Left hindlimb (tissue), 1 donor: ENCODE results near the gene ATP5MC2.
"Not testable (repeated sequence)": the region's sequence is repeated elsewhere in the genome, so short reads cannot be mapped to it uniquely, and the experiment has no call there.

Experiments used
- DNase-seq: peaks from one replicate; pipeline ENCODE4 v3.0.0-alpha.2; 2018

Gene ATP5MC2

DNA sequence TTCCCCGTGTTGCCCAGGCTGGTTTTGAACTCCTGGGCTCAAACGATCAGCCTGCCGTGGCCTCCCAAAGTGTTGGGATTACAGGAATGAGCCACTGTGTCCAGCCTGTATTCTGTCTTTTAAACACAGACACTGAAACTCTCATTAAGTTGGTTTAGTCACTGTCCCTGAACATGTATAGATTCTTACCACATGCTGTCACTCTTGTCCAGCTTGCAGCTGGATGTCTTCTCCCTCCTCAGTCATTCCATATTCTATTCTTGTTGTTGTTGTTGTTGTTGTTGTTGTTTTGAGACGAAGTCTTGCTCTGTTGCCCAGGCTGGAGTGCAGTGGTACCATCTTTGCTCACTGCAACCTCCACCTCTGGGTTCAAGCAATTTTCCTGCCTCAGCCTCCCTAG is 12.3 kb upstream of the ATP5MC2 start:
- DNase-seq, result no peak

DNA sequence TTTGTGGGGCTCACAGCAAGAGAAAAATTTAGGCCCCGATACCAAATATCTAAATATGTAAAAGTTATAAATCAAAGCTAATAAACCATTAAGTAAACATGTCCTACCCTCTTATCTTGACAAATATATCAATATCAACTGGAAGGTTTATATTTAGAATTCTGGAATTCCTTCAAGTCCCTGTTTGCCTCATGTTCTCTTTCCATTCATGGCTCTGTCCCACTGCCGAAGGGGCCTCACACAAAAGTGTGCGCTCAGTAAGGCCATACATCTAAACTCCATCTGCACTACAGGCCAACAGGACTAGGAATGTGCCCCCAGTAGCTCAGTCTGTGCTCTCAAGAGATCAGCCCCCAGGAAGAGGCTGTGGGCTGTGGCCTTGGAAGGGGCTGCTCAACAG is 10.6 kb upstream of the ATP5MC2 start:
- DNase-seq, result no peak

DNA sequence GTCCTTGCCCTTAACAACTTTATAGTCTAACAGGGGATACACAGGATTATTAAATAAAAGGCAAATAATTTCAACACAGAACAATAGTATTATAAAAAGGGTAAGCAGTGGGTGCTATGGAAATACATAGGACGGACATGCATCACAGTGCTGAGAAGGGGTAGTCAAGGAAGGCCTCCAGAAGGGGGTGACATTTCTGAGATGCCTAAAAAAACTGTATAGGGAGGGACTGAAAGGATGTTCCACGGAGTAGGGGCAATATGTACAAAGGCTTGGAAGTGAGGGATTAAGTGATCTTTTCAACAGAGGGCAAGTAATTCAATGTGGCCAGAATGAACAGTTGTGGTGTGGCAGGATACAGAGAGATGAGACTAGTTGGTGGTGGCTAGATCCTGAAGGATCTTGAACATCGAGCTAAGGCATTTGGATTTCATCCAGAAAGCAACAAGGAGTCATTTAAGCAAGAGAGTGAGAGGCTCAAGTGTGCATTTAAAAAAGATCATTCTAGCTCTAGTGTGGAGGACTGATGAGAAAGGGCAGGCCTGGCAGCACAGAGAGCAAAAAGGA is 8.9 kb upstream of the ATP5MC2 start:
- DNase-seq, result no peak

DNA sequence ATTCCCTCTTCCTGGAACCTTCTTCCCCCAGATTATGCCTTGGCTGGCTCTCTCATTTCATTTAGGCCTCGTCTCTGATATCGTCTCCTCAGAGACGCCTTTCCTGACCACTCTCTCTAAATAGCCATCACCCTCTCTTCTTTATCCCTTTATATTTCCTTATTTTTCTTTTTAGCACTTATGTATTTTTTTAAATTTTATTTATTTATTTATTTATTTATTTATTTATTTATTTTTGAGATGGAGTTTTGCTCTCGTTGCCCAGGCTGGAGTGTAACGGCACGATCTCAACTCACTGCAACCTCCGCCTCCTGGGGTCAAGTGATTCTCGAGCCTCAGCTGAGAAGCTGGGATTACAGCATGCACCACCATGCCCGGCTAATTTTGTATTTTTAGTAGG is 8.1 kb upstream of the ATP5MC2 start:
- DNase-seq, result no peak

DNA sequence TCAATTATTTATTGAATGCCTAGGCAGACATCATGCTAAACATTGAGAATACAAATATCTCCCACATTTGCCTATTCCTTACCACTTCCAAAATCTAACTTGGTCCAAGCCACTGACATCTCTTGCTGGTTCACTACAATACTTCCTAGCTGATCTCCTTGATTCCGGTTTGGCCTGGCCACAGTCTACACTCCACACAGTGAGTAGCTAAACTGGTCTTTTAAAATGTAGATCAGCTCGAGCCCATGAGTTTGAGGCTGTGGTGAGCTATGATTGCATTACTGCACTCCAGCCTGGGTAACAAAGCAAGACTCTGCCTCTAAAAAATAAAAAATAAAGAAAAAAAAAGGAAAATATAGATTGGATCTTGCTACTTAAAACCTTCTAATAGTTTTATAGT is 7.6 kb upstream of the ATP5MC2 start:
- DNase-seq, result no peak

DNA sequence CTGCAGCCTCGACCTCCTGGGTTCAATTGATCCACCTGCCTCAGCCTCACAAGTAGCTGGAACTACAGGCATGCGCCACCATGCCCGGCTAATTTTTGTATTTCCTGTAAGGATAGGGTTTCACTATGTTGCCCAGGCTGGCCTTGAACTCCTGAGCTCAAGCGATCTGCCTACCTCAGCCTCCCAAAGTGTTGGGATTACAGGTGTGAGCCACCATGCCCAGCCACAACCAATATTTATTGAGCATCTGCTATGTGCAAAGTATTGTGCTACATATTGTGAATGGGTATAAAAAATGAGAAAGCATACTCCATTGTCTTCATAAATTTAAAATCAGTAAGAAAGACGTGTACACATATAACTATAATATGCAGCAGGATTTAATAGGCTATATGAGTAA is 4.2 kb upstream of the ATP5MC2 start:
- DNase-seq, result not testable (repeated sequence)

DNA sequence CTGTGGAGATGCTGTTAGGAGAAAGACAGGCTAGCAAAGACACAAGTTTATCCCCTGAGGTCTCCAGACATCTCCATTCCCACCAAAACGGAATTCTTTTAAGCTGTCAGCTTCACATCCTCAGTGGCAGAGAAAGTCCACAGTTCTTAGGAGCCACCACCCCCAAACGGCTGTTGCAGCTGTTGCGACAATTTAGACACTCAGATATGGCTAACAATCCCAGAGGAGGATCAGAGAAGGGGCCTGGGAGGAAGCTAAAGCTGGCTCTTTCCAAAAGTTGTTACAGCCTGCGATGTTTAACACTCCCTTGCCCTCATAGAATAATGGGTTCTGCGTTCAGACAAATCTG is 1.9 kb upstream of the ATP5MC2 start:
- peak; percentile 67 for DNase-seq

DNA sequence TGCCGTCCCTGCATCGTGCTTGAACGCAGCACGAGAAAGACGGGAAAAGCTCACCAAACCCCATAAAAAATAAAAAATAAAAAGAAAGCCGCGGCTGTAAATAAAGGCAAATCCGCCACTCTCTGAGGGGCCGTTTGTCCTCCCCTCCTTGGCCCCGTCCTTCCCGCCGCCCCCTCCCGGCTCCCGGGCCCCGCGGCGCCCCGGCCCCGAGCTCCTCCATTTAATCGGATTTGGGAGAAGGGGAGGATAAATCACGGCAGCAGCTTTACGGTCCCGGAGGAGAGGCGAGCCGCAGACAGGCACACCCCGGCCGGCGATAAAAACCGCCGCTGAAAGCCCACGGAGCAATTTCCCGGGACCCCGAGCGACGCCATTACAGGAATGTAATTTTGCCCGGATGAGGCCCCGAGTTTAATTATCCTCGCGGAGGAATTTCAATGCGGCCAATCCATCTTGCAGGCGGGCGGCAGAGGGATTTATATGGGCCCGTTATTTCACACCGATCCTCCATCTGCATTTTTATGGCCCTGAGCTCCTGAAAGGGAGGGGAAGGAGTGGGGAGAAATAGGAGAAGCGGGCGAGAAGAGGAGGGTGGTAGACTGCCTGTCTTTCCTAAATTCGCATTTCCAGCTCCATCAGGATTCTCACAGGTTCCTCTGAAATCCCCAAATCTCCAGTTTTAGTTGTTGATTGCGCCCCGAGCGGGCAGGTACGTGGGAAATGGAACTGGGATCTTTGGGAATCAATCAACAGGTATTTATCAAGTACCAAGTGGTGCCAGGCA is 1.3 kb upstream of the ATP5MC2 start:
- DNase-seq, result peak; percentile 71

DNA sequence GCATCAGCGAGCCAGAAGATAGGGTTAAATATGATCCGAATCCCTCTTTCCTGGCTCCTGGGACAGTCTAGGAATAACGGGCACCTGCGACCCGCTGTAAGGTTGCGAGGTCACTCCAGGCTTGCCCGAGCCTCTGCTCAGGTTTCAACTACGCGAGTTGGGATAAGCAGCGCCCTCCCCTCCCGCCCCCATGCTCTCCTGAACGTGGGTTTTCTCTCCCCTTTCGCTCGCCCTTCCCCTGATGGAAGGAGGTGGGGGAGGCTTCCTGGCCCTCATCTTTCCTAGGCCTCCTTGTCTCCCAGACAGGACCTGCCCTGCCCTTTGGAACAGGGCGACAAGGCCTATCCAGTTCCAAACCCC is 753 bp upstream of the ATP5MC2 start:
- peak; percentile 81 for DNase-seq

DNA sequence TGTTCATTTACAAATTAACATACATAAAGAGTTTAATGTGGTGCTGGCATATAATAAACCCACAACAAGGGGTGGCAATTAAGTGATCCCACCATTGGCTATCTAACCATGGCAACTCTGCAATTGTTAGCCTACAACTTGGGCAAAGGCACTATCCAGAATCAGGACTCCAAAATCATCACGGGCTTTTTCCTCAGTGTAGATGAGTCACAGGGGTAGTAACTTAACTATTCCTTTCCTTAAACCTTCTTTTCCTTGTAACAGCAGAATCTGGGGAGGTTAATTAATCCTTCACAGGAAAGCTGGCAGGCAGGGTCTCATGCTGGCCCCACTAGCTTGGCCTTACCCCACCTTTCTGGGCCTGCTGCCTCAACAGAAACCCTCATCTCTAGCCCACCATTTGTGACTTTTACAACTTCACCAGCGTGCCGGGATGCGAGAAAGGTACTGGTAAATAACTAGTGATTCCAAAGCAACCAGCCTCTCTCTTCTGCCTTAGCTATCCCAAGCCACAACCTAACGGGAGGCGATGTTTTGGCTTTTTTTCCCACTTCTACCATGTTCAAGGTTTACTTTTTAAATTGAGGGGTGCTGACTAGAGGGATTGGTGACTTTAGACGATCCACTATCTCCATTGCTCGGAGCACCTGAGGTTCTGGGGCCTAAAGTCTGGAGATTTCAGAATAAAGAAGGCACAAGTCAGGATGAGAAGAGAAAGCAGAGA is 744 bp downstream of the ATP5MC2 start:
- DNase-seq, result no peak

DNA sequence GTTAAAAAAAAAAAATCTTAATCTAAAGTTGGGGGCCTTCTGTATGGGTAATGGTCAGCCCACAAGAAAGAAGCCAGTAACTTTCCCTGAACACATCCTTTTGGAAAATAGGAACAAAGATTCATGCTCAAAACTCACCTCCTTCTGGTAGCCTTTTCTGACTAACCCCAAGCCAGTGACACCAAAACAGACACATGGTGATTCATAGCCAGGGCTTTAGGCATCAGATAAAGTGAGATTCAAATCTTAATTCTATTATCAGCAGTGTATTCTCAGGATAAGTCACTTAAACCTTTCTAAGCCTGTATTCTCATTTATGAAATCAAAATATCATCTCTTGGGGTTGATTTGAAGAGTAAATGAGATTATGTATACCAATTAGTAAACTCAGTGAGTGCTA is 4.9 kb downstream of the ATP5MC2 start:
- DNase-seq, result no peak

DNA sequence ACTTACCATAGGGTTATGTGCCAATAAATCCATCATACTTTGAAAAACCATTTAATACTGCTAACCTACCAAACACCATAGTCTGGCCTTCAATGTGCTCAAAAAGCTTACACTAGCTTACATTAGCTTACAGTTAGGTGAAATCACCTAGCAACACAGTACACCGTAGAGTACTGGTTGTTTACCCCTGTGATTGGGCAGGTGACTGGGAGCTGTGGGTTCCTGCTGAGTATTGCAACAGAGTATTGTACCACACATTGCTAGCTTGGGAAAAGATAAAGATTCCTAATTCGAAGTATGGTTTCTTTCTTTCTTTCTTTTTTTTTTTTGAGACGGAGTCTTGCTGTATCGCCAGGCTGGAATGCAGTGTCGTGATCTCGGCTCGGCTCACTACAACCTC is 5.6 kb downstream of the ATP5MC2 start:
- no peak for DNase-seq

DNA sequence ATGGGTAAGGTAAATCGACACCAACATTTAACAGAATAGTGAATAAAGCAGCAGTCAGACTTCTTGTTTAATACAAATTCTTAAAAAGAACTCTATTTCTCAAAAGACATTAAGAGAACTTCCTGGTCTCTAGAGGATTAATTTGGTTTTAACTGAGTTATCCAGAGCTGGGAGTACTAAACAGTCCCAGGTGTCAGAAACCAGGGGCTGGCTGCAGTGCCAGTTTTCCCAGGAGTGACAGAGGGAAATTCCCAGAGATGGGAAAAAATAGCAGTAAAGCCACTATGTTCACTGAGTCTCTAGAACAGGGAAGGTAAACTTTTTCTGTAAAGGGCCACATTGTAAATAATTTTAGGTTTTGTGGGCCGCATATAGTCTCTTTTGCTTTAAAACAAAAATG is 8.8 kb downstream of the ATP5MC2 start:
- DNase-seq, result no peak

DNA sequence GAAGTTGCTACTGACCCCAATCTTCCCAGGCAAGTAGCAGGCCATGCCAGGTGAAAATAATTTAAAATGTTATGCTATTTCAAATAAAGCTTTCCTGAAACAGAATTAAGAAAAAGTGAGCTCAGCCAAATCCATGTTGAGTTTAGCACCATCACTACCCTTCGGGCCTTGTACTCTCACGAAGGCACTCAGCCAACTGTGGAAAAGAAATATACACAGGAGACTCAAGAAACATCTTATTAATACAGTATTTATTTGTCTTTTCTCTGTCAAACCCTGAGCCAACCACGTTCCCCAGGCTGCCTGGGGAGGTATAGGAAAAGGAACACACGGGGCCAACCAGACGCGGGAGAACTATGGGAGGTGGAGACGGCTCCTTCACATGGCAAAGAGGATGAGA is 10.9 kb downstream of the ATP5MC2 start:
- DNase-seq, result no peak

DNA sequence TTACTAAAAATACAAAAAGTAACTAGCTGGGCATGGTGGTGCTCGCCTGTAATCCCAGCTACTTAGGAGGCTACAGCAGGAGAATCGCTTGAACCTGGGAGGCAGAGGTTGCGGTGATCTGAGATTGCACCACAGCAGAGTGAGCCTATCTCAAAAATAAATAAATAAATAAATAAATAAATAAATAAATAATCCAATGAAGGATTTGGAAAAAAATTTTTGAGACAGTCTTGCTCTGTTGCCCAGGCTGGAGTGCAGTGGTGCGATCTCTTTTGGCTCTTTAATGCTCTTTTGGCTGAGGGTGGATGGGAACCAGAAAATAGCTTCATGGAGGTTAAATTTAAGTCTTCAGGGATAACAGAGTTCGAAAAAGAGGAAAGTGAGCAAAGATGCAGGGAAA is 11.7 kb downstream of the ATP5MC2 start:
- no peak for DNase-seq

DNA sequence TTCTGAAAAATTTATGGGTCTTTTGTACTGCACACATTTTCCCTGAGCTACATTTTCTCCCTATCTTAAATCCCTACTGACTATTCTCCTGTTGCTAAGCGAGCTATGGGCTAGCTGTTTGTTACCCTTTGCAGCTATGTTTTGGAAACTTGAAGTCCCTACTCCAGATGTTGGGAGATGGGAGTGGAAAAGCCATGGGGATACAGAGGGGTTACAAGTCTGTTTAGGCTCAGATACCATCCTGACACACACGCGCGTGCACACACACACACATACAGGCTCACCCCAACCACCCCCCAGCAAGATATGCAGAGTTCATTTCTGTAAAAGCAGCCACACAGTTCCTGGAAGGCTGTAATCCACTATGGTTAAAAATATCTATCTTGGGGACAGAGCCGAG is 15.8 kb downstream of the ATP5MC2 start:
- DNase-seq, result peak; percentile 62

DNA sequence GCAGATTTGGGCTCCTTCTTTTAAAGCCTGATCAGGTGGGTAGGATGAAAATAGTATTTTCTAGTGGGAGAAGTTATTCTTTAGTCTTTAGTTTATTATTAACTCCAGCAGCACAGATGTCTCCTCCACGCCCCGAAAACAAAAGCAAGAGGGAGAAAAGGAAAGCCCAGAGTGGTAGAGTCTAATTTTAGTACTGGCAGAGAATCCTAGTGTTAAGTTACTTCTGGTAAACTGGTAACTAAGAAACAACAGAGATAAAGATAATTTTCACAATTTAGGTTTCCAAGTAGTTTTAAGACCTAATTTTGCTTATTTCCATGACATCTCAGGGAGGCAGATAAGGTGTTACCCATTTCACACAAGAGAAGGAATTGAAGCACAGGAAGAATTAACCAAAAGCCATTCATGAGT is 16.3 kb downstream of the ATP5MC2 start:
- no peak for DNase-seq

DNA sequence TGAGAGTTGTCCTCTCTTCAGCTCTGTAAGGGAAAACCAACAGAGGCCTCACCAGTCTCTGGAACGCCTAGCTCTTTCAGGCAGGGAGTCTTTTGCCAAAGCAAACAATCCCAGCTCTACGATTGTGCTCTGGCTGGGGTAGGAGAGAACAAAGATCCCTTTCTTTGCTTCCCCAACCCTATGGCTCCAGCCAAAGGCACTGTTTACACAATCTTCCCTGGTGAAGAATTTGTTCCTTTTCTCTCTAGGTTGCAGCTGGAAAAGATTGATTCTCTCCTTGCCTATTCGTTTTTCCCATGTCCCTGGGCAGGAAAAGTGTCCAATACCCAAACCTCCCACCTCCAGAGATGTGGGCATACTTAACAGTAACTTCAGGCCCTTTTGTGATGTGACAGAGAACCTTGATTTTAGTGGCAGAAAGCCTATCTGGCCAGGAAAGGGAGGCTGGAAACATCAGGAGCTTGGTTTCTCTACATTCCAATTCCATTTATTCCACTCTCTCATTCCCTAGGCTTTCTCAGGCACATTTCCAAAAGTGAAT is 16.8 kb downstream of the ATP5MC2 start:
- peak; percentile 81 for DNase-seq

DNA sequence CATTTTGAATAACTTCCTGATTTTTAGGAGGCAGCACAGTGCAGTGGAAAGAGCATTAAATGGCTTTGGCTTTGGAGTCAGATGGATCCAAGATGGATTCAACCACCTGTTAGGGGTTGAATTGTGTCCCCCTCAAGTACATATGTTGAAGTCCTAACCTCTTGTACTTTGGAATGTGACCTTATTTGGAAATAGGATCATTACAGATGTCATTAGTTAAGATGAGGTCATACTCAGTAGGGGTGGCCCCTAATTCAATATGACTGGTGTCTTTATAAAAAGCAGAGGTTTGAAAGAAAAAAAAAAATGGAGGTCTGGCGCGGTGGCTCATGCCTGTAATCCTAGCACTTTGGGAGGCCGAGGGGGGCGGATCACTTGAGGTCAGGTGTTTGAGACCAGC is 18.8 kb downstream of the ATP5MC2 start:
- DNase-seq, result no peak

DNA sequence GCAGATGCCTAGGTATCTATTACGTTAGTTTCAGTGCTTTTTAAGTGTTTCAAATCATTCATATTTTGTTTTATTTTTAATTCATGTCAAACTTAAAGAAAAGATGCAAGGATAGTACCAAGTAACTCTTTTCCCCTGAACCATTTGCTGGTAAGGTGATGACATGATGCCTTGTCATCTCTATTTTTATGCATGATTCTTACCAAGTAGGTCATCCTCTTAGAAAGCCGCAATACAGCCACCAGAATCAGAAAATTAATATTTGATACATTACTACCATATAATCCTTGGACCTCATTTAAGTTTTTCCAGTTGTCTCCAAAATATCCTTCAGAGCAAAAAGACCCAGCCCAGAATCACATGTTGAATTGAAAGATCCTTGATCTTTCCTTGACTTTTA is 22.3 kb downstream of the ATP5MC2 start:
- DNase-seq, result no peak

DNA sequence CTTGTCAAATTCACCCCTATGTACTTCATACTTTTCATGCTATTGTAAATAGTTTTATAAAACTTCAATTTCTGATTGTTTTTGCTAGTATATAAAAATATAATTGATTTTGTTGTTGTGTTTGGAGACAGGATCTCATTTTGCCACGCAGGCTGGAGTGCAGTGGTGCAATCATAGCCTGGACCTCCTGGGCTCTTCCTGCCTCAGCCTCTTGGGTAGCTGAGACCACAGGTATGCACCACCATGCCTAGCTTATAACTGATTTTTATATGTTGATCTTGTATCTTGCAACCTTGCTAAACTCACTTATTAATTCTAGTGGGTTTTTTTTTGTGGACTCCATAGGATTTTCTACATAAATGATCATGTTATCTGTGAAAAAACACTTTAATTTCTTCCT is 23.5 kb downstream of the ATP5MC2 start:
- no peak for DNase-seq

DNA sequence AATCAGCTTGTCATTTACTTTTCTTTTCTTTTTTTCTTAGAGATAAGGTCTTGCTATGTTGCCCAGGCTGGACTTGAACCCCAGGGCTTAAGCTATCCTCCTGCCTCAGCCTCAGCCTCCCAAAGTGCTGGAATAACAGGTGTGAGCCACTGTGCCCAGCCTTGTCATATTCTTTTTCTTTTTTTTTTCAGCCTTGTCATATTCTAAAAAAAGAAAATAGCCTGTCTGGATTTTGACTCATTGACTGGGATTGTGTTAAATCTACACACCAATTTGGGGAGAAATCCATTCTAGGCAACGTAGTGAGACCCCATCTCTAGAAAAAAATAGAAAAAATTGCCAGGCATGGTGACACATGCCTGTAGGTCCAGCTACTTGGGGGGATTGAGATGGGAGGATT is 24.1 kb downstream of the ATP5MC2 start:
- DNase-seq, result no peak

DNA sequence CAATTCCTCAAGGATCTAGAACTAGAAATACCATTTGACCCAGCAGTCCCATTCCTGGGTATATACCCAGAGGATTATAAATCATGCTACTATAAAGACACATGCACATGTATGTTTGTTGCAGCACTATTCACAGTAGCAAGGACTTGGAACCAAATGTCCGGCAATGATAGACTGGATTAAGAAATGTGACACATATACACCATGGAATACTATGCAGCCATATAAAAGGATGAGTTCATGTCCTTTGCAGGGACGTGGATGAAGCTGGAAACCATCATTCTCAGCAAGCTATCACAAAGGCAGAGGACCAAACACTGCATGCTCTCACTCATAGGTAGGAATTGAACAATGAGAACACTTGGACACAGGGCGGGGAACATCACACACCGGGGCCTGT is 29.6 kb downstream of the ATP5MC2 start:
- not testable (repeated sequence) for DNase-seq

DNA sequence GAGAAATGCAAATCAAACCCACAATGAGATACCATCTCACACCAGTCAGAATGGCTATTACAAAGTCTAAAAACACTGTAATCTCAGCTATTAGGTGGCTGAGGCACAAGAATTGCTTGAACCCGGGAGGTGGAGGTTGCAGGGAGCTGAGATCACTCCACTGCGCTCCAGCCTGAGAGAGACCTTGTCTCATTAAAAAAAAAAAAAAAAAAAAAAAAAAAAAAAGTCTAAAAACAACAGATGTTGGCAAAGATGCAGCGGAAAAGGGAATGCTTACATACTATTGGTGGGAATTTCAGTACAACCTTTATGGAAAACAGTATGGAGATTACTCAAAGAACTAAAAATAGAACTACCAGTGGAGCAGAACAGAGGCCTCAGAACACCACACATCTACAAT is 30.7 kb downstream of the ATP5MC2 start:
- DNase-seq, result no peak
